Endometrium (tissue), 2 donors: ENCODE measurements around the gene RBM20.

Experiments used
- FAIRE-seq: peaks from 2 replicates; lab custom pipeline; 2012; peaks lifted over from hg19 to GRCh38; lab: Jason Lieb, UNC
- donor health status: control.
- donor health status: control.

The RBM20 gene

GRCh38 chr10:110872984-110873923 lies 229.1 kb downstream of the RBM20 start:
- peak; percentile 71 for FAIRE-seq

- FAIRE-seq, result no peak
Observed at GRCh38 chr10:110873951-110874350, 229.8 kb downstream of the RBM20 start.

GRCh38 chr10:110876000-110876399 lies 231.9 kb downstream of the RBM20 start:
- FAIRE-seq, result no peak

- peak; percentile 21 for FAIRE-seq
Observed at GRCh38 chr10:110876788-110877187, 232.7 kb downstream of the RBM20 start.

GRCh38 chr10:110880012-110880411 lies 235.9 kb downstream of the RBM20 start:
- FAIRE-seq, result no peak

- FAIRE-seq, result no peak
Observed at GRCh38 chr10:110881247-110881646, 237.1 kb downstream of the RBM20 start.

GRCh38 chr10:110881905-110882304 lies 237.8 kb downstream of the RBM20 start:
- FAIRE-seq, result no peak

GRCh38 chr10:110883924-110884323 lies 239.8 kb downstream of the RBM20 start:
- FAIRE-seq, result no peak

- FAIRE-seq, result no peak
Observed at GRCh38 chr10:110885932-110886674, 242.0 kb downstream of the RBM20 start.

- FAIRE-seq, result no peak
Observed at GRCh38 chr10:110887560-110887959, 243.4 kb downstream of the RBM20 start.
